HepG2 (cell line): ENCODE measurements around the gene INTS1. TPM values are rescaled to one million over a fixed set of nuclear protein-coding genes. Genes with fewer than 3 reads are reported as not detected.

Source experiments
- ATAD3A ChIP-seq: sonication (generic); formaldehyde crosslinking; IDR thresholded peaks from 2 replicates; pipeline ENCODE4 v1.4.0; 2020; ENCODE audit warnings: missing genetic modification reagents
- ATF6 ChIP-seq: sonication (generic); formaldehyde crosslinking; conservative IDR thresholded peaks from 2 replicates; pipeline ENCODE4 v1.4.0; 2020; ENCODE audit warnings: missing genetic modification reagents
- CAMTA2 ChIP-seq: sonication (generic); formaldehyde crosslinking; IDR thresholded peaks from 2 replicates; pipeline ENCODE4 v1.4.0; 2020; ENCODE audit warnings: mild to moderate bottlenecking, missing genetic modification reagents, borderline replicate concordance
- ELF1 ChIP-seq: sonication (generic); formaldehyde crosslinking; IDR thresholded peaks from 2 replicates; pipeline ENCODE4 v1.4.0; 2020; ENCODE audit warnings: missing genetic modification reagents
- HIC2 ChIP-seq: sonication (generic); formaldehyde crosslinking; IDR thresholded peaks from 2 replicates; pipeline ENCODE4 v1.9.0; 2022; ENCODE audit warnings: low read depth, missing genetic modification reagents
- MEIS2 ChIP-seq: sonication (generic); formaldehyde crosslinking; IDR thresholded peaks from 2 replicates; pipeline ENCODE4 v1.9.0; 2021; ENCODE audit warnings: mild to moderate bottlenecking, missing genetic modification reagents
- REL ChIP-seq: sonication (generic); formaldehyde crosslinking; conservative IDR thresholded peaks from 2 replicates; pipeline ENCODE4 v1.8.0; 2022; ENCODE audit warnings: mild to moderate bottlenecking, missing genetic modification reagents, moderate library complexity
- SPEN ChIP-seq: sonication (generic); formaldehyde crosslinking; IDR thresholded peaks from 2 replicates; pipeline ENCODE4 v1.5.1; 2020; ENCODE audit warnings: low read depth, mild to moderate bottlenecking, missing genetic modification reagents
- TBX2 ChIP-seq: sonication (generic); formaldehyde crosslinking; IDR thresholded peaks from 2 replicates; pipeline ENCODE4 v1.5.0; 2020; ENCODE audit warnings: missing genetic modification reagents, mild to moderate bottlenecking, borderline replicate concordance
- ZHX1 ChIP-seq: sonication (generic); formaldehyde crosslinking; IDR thresholded peaks from 2 replicates; pipeline ENCODE4 v1.8.1; 2022; ENCODE audit warnings: low read depth, mild to moderate bottlenecking, missing genetic modification reagents
- ZNF10 ChIP-seq: sonication (generic); formaldehyde crosslinking; IDR thresholded peaks from 2 replicates; pipeline ENCODE4 v1.4.0; 2020; ENCODE audit warnings: mild to moderate bottlenecking, low read depth, missing genetic modification reagents, borderline replicate concordance
- ZNF142 ChIP-seq: sonication (generic); formaldehyde crosslinking; IDR thresholded peaks from 2 replicates; pipeline ENCODE4 v1.4.0; 2020; ENCODE audit warnings: missing genetic modification reagents
- ZNF556 ChIP-seq: sonication (generic); formaldehyde crosslinking; IDR thresholded peaks from 2 replicates; pipeline ENCODE4 v1.4.0; 2020; ENCODE audit warnings: mild to moderate bottlenecking, missing genetic modification reagents, borderline replicate concordance
- polyA plus RNA-seq, 8 experiments: library from polyadenylated mRNA; depleted of rRNA in 3 of 8; stranded (reverse) in 7 of 8; unstranded in 1 of 8; fragments of >200 nt; fragmentation: Illumina TruSeq in 4 of 8; extraction: Trizol in 4 of 8; gene quantifications; 2 replicates each; pipeline versions ENCODE4 v1.2.1 to v1.2.3, GENCODE V29; 2011 to 2016; ENCODE audit warnings: low read depth in 4 of 8, missing spikeins in 1 of 8, mixed read lengths in 1 of 8; ENCODE audit not compliant: insufficient read depth in 1 of 8
- total RNA-seq, 5 experiments: library from RNA; depleted of rRNA; stranded (reverse); fragments of >200 nt; fragmentation: Illumina TruSeq; extraction: Trizol; gene quantifications; 2 replicates each; pipeline ENCODE4 v1.2.3, GENCODE V29; 2016; ENCODE audit warnings: low read depth in 1 of 5

Gene INTS1
- total and polyA plus RNA-seq, 2 of the 13 experiments (the other 11 are each of a cell fraction or from before 2014, with no cell fraction given): 13.7 to 29.0 TPM

GRCh38 chr7:1473864-1474512 lies 30.2 kb downstream of the INTS1 start (continued):
- no peak for TF ChIP-seq ZNF142 (CRISPR knock-in tag)
- peak; percentile 71; the same call in 1 of the 2 replicates for TF ChIP-seq MEIS2 (CRISPR knock-in tag)
- no peak for TF ChIP-seq REL (CRISPR knock-in tag)
- peak; percentile 71 for TF ChIP-seq SPEN (CRISPR knock-in tag)
- no peak for TF ChIP-seq ZNF556 (CRISPR knock-in tag)
- TF ChIP-seq ZNF10 (CRISPR knock-in tag): no peak
- TF ChIP-seq TBX2 (CRISPR knock-in tag): peak; percentile 38; the same call in 1 of the 2 replicates
- TF ChIP-seq HIC2 (CRISPR knock-in tag): no peak
- peak; percentile 30; the same call in 1 of the 2 replicates for TF ChIP-seq ELF1 (CRISPR knock-in tag)
- TF ChIP-seq ATAD3A (CRISPR knock-in tag): no peak
- no peak for TF ChIP-seq CAMTA2 (CRISPR knock-in tag)
- TF ChIP-seq ZHX1: no peak
- TF ChIP-seq ATF6 (CRISPR knock-in tag): no peak
